H9 (cell line): Measurements from ENCODE around the gene RANBP17. TPM values are rescaled to one million over a fixed set of nuclear protein-coding genes. Genes with fewer than 3 reads are reported as not detected.

Experiments
- DNase-seq: peaks from one replicate; pipeline ENCODE4 v3.0.0-alpha.2; 2017
- H2AFZ ChIP-seq: one replicate; pipeline ENCODE4 v1.6.1; 2013; ENCODE audit warnings: mild to moderate bottlenecking, low read length, control low read depth, moderate library complexity
- H2AK5ac ChIP-seq: 2 replicates; pipeline ENCODE4 v1.6.1; 2013; ENCODE audit warnings: low read length, control low read depth, mixed read lengths; ENCODE audit not compliant: insufficient read length
- H2BK120ac ChIP-seq: one replicate; pipeline ENCODE4 v1.6.1; 2013; ENCODE audit warnings: low read depth, mild to moderate bottlenecking, low read length, control low read depth, inconsistent platforms; ENCODE audit not compliant: poor library complexity, severe bottlenecking
- H2BK12ac ChIP-seq: 2 replicates; pipeline ENCODE4 v1.6.1; 2013; ENCODE audit warnings: low read length, control low read depth, mixed read lengths, low read depth; ENCODE audit not compliant: insufficient read length
- H2BK15ac ChIP-seq: 2 replicates; pipeline ENCODE4 v1.6.1; 2013; ENCODE audit warnings: low read depth, low read length, control low read depth
- H2BK20ac ChIP-seq: one replicate; pipeline ENCODE4 v1.6.1; 2013; ENCODE audit warnings: low read depth, mild to moderate bottlenecking, low read length, control low read depth, inconsistent platforms; ENCODE audit not compliant: poor library complexity, severe bottlenecking
- H2BK5ac ChIP-seq: 2 replicates; pipeline ENCODE4 v1.6.1; 2013; ENCODE audit warnings: low read length, control low read depth, mixed read lengths; ENCODE audit not compliant: insufficient read length
- H3K14ac ChIP-seq: 2 replicates; pipeline ENCODE4 v1.6.1; 2013; ENCODE audit warnings: low read length, control low read depth; ENCODE audit not compliant: insufficient read depth
- H3K18ac ChIP-seq: 2 replicates; pipeline ENCODE4 v1.6.1; 2013; ENCODE audit warnings: low read depth, mild to moderate bottlenecking, mixed read lengths, low read length, control low read depth; ENCODE audit not compliant: insufficient read length
- H3K23ac ChIP-seq: 2 replicates; pipeline ENCODE4 v1.6.1; 2013; ENCODE audit warnings: low read length, control low read depth, mixed read lengths, low read depth; ENCODE audit not compliant: insufficient read length
- H3K23me2 ChIP-seq: 2 replicates; pipeline ENCODE4 v1.6.1; 2013; ENCODE audit warnings: low read depth, mild to moderate bottlenecking, mixed read lengths, low read length, control low read depth; ENCODE audit not compliant: insufficient read length, poor library complexity, severe bottlenecking
- H3K27ac ChIP-seq: 2 replicates; pipeline ENCODE4 v1.5.1; 2013; ENCODE audit warnings: low read length, control low read depth, mixed read lengths, low read depth; ENCODE audit not compliant: insufficient read length
- H3K27me3 ChIP-seq: 2 replicates; pipeline ENCODE4 v1.6.1; 2013; ENCODE audit warnings: low read length, control low read depth, inconsistent platforms; ENCODE audit not compliant: insufficient read depth
- H3K4ac ChIP-seq: 2 replicates; pipeline ENCODE4 v1.6.1; 2013; ENCODE audit warnings: low read depth, mild to moderate bottlenecking, control low read depth, inconsistent platforms, low read length, moderate library complexity
- H3K4me1 ChIP-seq: 2 replicates; pipeline ENCODE4 v1.6.1; 2013; ENCODE audit warnings: low read length, control low read depth, inconsistent platforms; ENCODE audit not compliant: insufficient read depth
- H3K4me2 ChIP-seq: 2 replicates; pipeline ENCODE4 v1.6.1; 2013; ENCODE audit warnings: low read length, control low read depth, mixed read lengths; ENCODE audit not compliant: insufficient read length, insufficient read depth
- H3K56ac ChIP-seq: 2 replicates; pipeline ENCODE4 v1.6.1; 2013; ENCODE audit warnings: low read depth, mild to moderate bottlenecking, mixed read lengths, low read length, control low read depth; ENCODE audit not compliant: insufficient read length
- H3K79me1 ChIP-seq: 2 replicates; pipeline ENCODE4 v1.6.1; 2013; ENCODE audit warnings: low read depth, mild to moderate bottlenecking, moderate library complexity, low read length, control low read depth, inconsistent platforms; ENCODE audit not compliant: insufficient read depth, poor library complexity, severe bottlenecking
- H3K79me2 ChIP-seq: 2 replicates; pipeline ENCODE4 v1.6.1; 2013; ENCODE audit warnings: low read length, control low read depth, inconsistent platforms; ENCODE audit not compliant: insufficient read depth
- H3K9ac ChIP-seq: 2 replicates; pipeline ENCODE4 v1.6.1; 2013; ENCODE audit warnings: low read length, control low read depth, mixed read lengths; ENCODE audit not compliant: insufficient read length; ENCODE audit errors: extremely low read depth
- H3K9me3 ChIP-seq: one replicate; pipeline ENCODE4 v1.6.1; 2013; ENCODE audit warnings: low read depth, low read length, inconsistent platforms; ENCODE audit not compliant: control insufficient read depth
- H3T11ph ChIP-seq: one replicate; pipeline ENCODE4 v1.6.1; 2013; ENCODE audit warnings: mild to moderate bottlenecking, low read length, control low read depth, inconsistent platforms
- H4K20me1 ChIP-seq: one replicate; pipeline ENCODE4 v1.6.1; 2013; ENCODE audit not compliant: control insufficient read depth, insufficient read length, insufficient read depth
- H4K5ac ChIP-seq: 2 replicates; pipeline ENCODE4 v1.6.1; 2013; ENCODE audit warnings: low read depth, mild to moderate bottlenecking, mixed read lengths, low read length, control low read depth; ENCODE audit not compliant: insufficient read length
- H4K8ac ChIP-seq: replicated peaks from 2 replicates; pipeline ENCODE4 v1.6.1; 2013; ENCODE audit warnings: low read length, control low read depth, mixed read lengths, low read depth; ENCODE audit not compliant: insufficient read length
- H4K91ac ChIP-seq: 2 replicates; pipeline ENCODE4 v1.6.1; 2013; ENCODE audit warnings: low read depth, mild to moderate bottlenecking, moderate library complexity, mixed read lengths, low read length, control low read depth; ENCODE audit not compliant: insufficient read length
- H3K27ac Mint-ChIP-seq, 3 experiments: 2 replicates in 2 of 3; 3 replicates in 1 of 3; pipeline ENCODE4 v1.8.0; 2020 to 2021; ENCODE audit warnings: mixed read lengths in 3 of 3, mild to moderate bottlenecking in 1 of 3, moderate library complexity in 1 of 3
- H3K27me3 Mint-ChIP-seq: 2 replicates; pipeline ENCODE4 v1.8.0; 2021; ENCODE audit warnings: low read depth, mild to moderate bottlenecking, moderate library complexity, mixed read lengths
- H3K36me3 Mint-ChIP-seq, 3 experiments: 2 replicates in 2 of 3; 3 replicates in 1 of 3; pipeline ENCODE4 v1.8.0; 2020 to 2021; ENCODE audit warnings: low read depth in 3 of 3, mixed read lengths in 3 of 3; ENCODE audit not compliant: insufficient read depth in 1 of 3
- H3K4me1 Mint-ChIP-seq, 2 experiments: 2 replicates each; pipeline ENCODE4 v1.8.0; 2020; ENCODE audit warnings: mixed read lengths in 2 of 2
- H3K4me3 Mint-ChIP-seq, 2 experiments: 2 replicates in 1 of 2; 3 replicates in 1 of 2; pipeline ENCODE4 v1.8.0; 2020 to 2021; ENCODE audit warnings: mild to moderate bottlenecking in 2 of 2, mixed read lengths in 2 of 2, moderate library complexity in 1 of 2
- H3K9me3 Mint-ChIP-seq, 2 experiments: 2 replicates in 1 of 2; 3 replicates in 1 of 2; pipeline ENCODE4 v1.8.0; 2020; ENCODE audit warnings: mild to moderate bottlenecking in 2 of 2, mixed read lengths in 2 of 2, moderate library complexity in 1 of 2
- CTCF ChIP-seq: fragments of 200-600 bp; sonication (generic); conservative IDR thresholded peaks from 3 replicates; pipeline ENCODE4 v1.8.0; 2021; ENCODE audit warnings: antibody characterized with exemption, mild to moderate bottlenecking
- WGBS: extraction: QIAGEN DNeasy Blood & Tissue Kit; methylation state at CpG from one replicate; pipeline ENCODE4 v1.1.7; 2013; ENCODE audit warnings: missing lambda C conversion rate, low lambda C conversion rate, mixed read lengths; ENCODE audit not compliant: insufficient read length; ENCODE audit errors: extremely low coverage; 5-methylcytosine and 5-hydroxymethylcytosine counted together
- total RNA-seq: library from RNA; stranded (reverse); gene quantifications from 2 replicates; pipeline ENCODE4 v1.2.1, GENCODE V29; 2021

RANBP17 gene
- total RNA-seq, 1 experiment from 2014 or later, result 16.5 TPM

- Histone ChIP-seq H3K9ac (no peak overlapping the region), H4K5ac (no peak overlapping the region), H3K4me2 (no peak overlapping the region), H3K4me1 (no peaks in the 10 kb centered on the region), H3K23me2 (no peaks in the 10 kb centered on the region), H4K91ac (no peak overlapping the region), H4K8ac (no peak overlapping the region), H3K27ac (no peak overlapping the region), H3K56ac (no peak overlapping the region), H2BK5ac (no peak overlapping the region), H2BK15ac (no peak overlapping the region), H2BK12ac (no peak overlapping the region), H3T11ph (no peak overlapping the region), H2BK120ac (no peak overlapping the region), H3K79me2 (no peaks in the 10 kb centered on the region), H3K14ac (no peak overlapping the region), H4K20me1 (no peaks in the 10 kb centered on the region), H2AFZ (no peak overlapping the region), H3K18ac (no peak overlapping the region), H3K9me3 (peaks cover 14% of the 10 kb centered on the region), H2AK5ac (no peak overlapping the region), H3K4ac (no peak overlapping the region), H3K27me3 (no peaks in the 10 kb centered on the region), H3K79me1 (no peaks in the 10 kb centered on the region), H2BK20ac (no peak overlapping the region), H3K23ac (no peak overlapping the region)
- no CpG with 5 or more reads among the region's 2 CpGs for WGBS
- Mint-ChIP-seq H3K9me3 (peaks cover 34% of the 10 kb centered on the region in 2 experiments), H3K27ac (no peak overlapping the region), H3K36me3 (peaks cover 11 to 33% (median 12%) of the 10 kb centered on the region in 3 experiments), H3K4me3 (no peak overlapping the region), H3K4me1 (no peaks in the 10 kb centered on the region), H3K27me3 (peaks cover 3% of the 10 kb centered on the region)
- no peak for DNase-seq
- TF ChIP-seq CTCF, result no peak
These were observed 35.7 kb upstream of the RANBP17 start for GRCh38 chr5:170826117-170826516.
